GM18505 (cell line): ENCODE results near the gene ZNF343.
"Not testable (repeated sequence)": the region's sequence is repeated elsewhere in the genome, so short reads cannot be mapped to it uniquely, and the experiment has no call there.

Source experiments
- ATAC-seq: cut with Tn5 transposase; IDR thresholded peaks from one replicate; pipeline ENCODE4 v1.9.1; 2021; ENCODE audit not compliant: unreplicated experiment
- POLR2A ChIP-seq: IDR thresholded peaks from 4 replicates; pipeline ENCODE4 v1.6.1; 2011; ENCODE audit warnings: borderline replicate concordance; ENCODE audit not compliant: insufficient read depth, insufficient read length; ENCODE audit errors: extremely low read depth

The ZNF343 gene

DNA sequence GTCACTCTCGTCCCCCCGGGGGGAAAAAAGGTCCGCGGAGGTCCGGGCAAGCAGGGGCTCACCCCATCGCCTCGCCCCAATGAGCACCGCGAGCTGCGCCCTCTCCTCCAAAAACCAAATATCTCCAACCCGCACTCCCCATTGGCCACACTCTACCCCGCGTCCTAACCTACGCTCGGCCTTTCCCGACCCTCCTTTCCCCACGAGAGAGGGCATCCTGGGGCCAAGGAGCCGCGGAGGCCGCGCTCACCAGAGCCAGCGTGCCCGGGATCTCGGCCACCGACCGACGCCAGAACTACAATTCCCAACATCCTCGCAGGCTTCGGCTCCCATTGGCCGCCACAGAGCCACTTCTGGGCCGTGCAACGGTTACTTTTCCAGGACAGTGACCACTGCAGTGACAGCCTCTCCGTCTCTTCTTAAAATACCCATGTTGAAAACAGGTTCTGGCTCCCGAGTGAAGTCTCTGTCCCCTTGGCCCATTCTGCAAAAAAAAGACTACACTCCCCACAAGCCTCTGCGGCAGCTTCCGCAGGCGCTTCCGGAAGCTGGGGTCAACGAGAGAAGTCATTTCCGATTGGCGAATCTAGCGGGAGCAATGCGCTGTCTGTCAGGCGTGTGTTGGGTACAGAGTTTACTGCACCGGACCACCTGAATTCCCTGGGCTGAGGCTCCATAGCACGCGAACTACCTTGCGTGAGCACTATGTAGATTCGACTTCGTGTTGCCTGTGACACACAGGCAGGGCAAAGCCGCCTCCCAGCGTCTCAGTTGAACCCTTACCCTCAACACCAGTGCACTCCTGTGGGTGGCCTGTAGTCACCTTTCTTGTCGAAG, at the start of gene ZNF343:
TSS of gene ZNF343 (minus strand) at position 285 of the 837 bp plus-strand sequence. CDS start 15,020 bp downstream, outside the sequence.
- peak; percentile 85 for TF ChIP-seq POLR2A
- ATAC-seq, result peak; percentile 92

DNA sequence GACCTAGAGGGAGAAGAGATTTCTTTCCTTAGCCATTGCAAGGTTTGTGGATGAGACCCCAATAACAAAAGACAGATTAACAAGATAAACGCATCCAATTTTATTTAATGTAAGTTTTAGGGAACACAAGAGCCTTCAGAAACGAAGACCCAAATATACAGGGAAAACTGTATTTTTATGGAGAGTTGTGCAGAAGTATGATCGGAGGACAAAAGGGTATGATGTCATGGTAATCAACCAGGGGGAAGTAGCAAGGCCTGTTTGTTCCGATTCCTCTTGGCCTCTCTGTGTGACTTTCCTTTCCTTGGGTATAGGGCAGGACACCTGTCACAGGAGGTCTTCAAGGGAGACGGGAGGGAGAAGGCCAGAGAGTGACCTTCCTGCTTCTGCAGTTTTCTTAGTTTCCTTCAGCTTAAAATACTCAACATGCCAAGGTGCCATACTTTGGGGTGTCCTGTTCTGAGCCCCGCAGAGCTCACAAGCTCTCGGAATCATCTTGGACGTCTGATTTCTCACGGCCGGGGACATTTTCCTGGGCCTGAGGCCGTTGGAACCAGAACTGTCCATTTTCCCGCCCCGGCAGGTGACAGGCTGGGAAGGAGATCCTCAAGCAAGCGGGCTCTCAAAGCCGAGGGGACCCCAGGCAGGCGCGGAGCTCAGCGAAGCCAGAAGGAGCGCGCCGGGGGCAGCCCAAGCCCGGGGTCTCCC, 49.3 kb upstream of the ZNF343 start:
- no peak for TF ChIP-seq POLR2A
- no peak for ATAC-seq

DNA sequence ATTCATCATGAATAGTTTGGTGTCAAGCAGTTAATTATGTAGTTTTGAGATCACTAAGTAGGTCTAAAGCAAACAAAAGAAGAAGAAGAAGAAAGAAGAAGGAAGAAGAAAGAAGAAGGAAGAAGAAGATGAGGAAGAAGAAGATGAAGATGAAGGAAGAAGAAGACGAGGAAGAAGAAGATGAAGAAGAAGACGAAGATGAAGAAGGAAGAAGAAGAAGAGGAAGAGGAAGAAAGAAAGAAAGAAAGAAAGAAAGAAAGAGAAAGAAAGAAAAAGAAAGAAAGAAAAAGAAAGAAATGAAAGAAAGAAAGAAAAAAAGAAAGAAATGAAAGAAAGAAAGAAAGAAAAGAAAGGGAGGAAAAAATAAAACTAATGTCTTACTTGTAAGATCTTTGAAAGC, 36.9 kb upstream of the ZNF343 start:
- no peak for TF ChIP-seq POLR2A
- no peak for ATAC-seq

DNA sequence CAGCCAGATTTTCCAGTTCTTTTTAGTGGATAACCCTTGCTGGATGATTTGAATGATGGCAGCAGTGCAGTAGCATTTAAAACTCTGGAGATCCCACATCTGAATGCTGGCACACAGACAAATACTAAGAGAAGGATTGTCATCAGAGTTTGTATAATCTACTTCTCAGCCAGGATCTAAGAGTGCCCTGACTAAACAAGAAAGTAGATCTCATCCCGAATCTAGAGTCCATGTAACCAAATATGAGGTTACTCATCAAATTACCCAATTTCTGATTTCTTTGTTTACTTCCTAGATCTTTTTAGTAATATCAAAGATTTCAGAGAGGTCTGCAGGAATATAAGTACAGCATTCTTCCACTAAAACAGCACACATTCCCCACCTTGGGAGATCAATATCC, 35.5 kb upstream of the ZNF343 start:
- no peak for ATAC-seq
- TF ChIP-seq POLR2A, result no peak

DNA sequence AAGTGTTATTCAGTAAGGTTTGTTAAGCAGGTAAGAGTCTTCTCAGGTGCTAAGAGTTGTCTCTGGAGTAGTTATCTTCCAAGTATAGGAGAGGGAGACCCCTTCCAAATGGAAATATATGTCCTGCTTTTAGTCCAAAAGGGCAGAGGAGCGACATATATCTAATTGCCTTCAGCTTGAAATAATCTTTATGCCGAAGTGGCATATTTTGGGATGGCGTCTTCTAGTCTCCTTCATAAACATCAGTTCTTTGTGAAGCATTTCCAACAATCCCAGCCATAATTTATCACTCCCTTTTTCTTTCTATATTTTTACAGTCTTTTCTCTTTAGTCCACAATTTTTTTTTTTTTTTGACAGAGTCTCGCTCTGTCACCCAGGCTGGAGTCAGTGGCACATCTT, 33.6 kb upstream of the ZNF343 start:
- TF ChIP-seq POLR2A, result no peak
- no peak for ATAC-seq

DNA sequence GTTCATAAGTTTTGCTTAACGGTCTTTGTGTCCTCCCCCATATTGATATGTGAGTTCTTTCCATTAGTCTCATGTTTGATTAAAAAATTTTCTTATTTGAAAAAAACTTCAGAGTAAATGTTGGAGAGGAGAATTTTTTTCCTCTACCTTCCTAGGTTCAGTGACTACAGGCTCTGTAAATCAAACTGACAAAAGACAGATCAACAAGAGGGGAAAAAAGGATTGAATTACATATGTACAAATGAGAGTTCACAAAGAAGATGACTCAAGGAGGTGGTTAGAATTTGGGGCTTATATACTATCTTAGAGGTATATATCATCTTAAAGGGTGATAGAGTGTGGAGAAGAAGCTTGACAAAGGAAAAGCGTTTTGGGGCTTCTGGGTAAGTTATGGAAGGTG, 33.2 kb upstream of the ZNF343 start:
- ATAC-seq, result no peak
- TF ChIP-seq POLR2A, result no peak

DNA sequence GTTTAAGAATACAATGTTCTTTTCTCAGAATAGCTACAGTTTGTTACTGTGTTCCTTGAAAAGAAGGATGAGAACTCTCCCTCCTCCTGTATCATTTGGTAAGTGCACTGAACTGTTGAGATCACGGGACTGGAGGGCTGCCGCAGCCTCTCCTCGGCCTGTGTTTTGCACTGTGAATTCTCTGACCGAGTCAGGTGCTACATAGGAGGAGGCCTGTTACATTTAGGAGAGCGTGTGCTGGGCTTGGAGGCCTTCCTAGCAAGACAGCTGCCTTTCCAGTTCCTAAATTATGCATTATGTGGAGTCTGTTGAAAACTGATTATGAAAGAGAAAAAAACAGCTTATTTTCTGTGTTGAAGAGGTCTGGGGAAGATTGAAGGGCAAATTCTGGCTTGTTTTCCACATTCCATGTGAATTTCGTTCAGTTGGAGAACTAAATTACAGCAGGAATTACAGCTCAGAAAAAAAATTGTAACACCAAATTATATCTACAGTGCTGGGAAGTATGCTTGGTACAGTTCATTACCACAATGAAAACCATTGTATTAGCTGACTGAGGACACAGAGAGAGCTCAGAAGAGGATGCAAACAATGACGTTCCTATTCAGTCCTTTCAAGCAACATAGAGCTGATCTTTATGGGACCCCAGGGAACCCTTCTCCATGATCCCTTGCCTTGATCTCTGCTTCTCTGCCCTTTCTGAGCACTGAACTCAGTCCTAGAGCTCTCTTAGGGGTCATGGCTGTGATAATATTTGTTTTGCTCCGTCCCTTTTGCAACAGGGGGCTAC, 30.4 kb upstream of the ZNF343 start:
- ATAC-seq, result no peak

DNA sequence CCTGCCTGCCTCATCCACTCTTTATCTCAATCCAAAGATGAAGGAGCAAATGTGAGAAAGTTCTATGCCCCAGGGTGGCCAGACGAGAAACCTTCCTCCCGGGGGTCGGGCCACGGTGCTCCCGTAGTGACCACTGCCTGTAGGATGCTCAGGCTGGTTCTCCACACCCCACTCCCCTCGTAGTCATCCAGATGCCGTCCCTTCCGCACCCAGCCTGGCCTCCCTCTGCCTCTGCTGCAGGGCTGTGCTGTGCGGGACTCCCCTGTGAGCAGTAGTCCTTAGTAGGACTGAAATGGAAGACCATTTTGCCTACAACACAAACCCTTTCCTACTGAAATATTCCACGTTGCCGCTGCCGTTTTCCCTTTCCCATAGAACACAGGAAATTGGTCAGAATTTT, 29.6 kb upstream of the ZNF343 start:
- ATAC-seq, result no peak
- TF ChIP-seq POLR2A, result no peak

More for the DNA sequence above, 30.4 kb upstream of the ZNF343 start:
- no peak for TF ChIP-seq POLR2A

DNA sequence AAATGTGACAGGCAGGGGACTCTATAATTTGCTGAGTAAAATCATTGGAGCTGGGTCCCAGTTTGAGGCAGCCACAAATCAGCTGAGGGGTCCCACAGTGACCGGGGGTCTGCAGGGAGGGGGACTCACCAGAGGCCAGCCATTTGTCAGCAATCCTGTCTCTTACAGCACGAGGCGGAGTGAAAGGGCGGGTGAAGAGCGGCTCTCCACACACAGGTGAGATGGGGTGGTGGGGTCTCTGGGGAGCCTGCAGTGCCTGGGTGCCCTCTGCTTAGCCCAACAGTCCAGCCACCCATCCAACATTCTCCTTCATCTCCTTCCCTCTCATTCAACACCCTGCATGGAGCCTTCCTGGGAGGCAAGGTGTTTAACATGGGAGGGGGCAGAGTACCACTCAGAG, 28.4 kb upstream of the ZNF343 start:
- no peak for TF ChIP-seq POLR2A
- no peak for ATAC-seq

DNA sequence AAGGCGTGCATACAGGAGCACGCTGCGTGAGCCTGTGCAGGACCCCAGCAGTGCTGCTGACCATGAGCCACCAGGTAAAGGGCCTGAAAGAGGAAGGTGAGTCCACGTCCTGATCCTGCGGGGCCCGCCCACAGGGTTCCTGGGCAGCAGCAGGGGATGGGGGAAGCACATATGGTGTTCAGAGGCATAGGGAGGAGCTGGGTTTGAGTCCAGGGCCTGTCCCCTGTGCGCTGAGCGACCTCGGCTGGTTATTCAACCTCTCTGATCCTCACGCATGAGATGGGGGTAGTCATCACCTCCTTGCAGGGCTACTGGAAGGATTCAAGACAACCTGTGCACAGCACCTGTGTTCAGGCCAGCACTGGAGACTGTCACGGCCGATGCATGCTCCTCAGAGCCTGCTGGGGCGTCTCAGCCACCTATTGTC, 27.9 kb upstream of the ZNF343 start, which contains the start of gene TMC2:
TSS of gene TMC2 (plus strand) at position 14 of the 427 bp plus-strand sequence. CDS start at position 63, 49 bp downstream.
- ATAC-seq, result no peak
- TF ChIP-seq POLR2A, result no peak

DNA sequence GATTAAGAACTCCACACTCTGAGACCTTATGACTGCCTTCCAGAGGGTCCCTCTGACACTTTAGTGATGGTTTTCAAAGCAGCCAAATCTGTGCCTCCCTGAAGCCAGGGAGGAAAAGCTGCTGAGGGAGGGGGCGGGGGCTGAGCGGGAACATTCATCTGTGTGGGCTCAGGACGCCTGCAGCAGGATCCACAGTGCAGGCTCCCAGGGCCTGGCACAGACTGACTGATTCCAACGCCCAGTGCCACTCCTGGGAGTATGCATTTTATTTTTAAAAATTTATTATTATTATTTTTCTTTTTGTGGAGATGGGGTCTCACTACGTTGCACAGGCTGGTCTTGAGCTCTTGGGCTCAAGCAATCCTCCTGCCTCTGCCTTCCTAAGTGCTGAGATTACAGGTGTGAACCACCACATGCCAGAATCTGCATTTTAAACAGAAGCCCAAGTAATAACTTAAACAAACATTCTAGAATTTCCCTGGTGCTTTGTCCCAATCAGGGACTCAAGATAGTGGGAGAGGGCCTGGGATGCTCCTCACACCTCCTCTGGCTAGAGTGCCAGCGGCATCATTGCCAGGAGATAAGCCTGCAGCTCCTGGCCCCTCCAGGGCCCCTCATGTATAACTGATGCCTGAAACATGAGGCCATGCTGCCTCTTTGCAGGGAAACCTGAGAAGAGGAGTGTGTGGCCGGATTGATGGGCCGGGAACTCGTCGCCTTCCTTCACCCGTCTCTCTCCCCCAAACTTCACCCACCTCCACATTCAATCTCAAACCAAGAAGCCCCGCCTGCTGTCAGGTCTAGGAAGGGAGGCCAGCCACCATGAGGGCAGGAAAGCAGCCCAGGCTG, 27.2 kb upstream of the ZNF343 start:
- no peak for ATAC-seq
- no peak for TF ChIP-seq POLR2A

DNA sequence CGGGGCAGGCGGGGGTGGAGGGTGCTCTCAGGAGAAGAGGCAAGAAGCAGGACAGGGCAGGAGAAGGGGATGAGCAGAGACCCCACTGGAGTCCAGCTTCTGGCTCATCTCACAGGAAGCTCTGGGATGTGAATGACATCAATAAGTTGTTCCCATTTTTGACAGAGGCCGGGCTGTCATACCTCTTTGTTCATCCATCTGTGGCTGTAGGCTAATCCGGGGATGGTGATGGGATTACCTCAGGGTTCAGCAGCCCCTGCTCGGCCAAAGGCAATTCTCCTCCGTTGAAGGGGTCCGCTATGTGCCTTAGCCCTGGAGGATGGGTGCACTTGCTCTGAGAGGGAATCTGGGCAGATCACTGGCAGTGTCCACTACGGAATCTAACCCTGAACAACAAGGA, 24.4 kb upstream of the ZNF343 start:
- no peak for TF ChIP-seq POLR2A
- ATAC-seq, result no peak

DNA sequence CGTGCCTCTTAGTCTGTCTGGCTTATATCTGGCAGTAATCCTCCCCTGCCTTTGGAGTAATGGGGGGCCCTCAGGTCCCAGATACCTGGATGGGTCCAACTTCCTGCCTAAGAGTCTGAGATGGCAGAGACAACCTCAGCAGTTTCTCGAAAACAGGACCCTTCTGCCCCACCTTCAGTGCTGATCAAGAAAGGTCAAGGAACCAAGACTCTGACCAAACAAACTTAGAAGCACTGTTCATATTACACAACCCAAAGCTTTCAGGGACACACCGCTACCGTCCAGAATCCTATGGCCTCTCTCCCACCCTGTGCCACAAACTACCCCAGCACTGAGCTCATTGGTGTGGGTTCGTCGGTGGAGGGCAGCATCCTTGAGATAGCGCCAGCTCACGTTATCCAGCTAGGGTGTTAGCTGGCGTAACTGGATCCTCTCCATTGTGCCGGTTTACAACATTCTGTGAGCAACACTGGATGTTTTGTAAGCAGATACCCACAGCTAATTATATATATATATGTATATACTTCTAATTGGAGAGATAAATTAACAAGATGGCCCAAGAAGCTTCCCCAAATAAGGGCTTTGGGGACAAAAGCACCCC, 20.1 kb upstream of the ZNF343 start:
- no peak for ATAC-seq
- TF ChIP-seq POLR2A, result no peak

DNA sequence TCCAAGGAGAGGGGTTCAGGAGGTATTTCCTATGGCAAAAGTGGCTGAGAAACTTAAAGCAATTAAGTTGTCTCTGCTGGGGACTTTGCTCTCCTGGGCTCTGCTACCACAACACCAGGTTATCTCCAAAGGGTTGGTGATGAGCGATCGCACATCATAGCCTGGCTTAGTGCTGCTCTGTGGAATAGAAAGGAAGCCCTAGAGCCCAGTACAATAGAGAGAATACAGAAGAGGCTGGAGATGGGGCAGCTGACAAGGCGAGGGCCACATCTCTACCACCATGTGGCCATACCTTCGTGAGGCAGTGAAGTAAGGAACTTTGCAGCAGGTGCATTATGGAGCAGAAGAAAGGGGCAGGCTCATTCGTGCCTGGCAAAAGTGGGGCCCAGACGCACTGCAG, 19.0 kb upstream of the ZNF343 start:
- no peak for ATAC-seq
- no peak for TF ChIP-seq POLR2A

DNA sequence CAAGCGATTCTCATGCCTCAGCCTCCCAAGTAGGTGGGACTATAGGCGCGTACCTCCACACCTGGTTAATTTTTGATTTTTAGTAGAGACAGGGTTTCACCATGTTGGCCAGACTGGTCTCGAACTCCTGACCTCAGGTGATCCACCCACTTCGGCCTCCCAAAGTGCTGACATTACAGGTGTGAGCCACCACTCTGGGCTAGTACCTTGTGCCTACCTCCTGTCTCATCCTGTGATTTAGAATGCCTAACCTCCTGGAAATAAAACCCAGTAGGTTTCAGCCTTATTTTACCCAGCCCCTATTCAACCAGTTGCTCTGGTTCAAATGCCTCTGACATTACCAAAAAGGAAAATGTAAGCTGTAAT, 17.5 kb upstream of the ZNF343 start:
- not testable (repeated sequence) for ATAC-seq
